WTC11 (cell line): Measurements from ENCODE around the gene HNRNPL. TPM values are rescaled to one million over a fixed set of nuclear protein-coding genes. Genes with fewer than 3 reads are reported as not detected.
"Not testable (repeated sequence)": the region's sequence is repeated elsewhere in the genome, so short reads cannot be mapped to it uniquely, and the experiment has no call there.

Experiments
- ATAC-seq: fragments of 200-7000 bp; cut with Tn5 transposase; 2 replicates; pipeline ENCODE4 v1.10.0; 2021; ENCODE audit warnings: mild to moderate bottlenecking, moderate library complexity
- CTCF ChIA-PET: fragments of 300-600 bp; sonication (Branson Sonifier 250); formaldehyde crosslinking; loops from one replicate; lab custom pipeline; 2021; ENCODE audit warnings: antibody characterized with exemption; lab: Charles Lee
- POLR2A ChIA-PET: fragments of 350-600 bp; sonication (Branson Sonifier 250); formaldehyde crosslinking; loops from one replicate; lab custom pipeline; 2021; ENCODE audit warnings: antibody characterized with exemption; lab: Charles Lee
- DNase-seq: peaks from one replicate; pipeline ENCODE4 v3.0.0; 2021; ENCODE audit warnings: low spot score
- H3K27ac Mint-ChIP-seq: 2 replicates; pipeline ENCODE4 v1.8.0; 2021; ENCODE audit warnings: mixed read lengths
- H3K27me3 Mint-ChIP-seq: 2 replicates; pipeline ENCODE4 v1.8.0; 2021; ENCODE audit warnings: low read depth, mild to moderate bottlenecking, moderate library complexity, mixed read lengths
- H3K36me3 Mint-ChIP-seq: 2 replicates; pipeline ENCODE4 v1.8.0; 2021; ENCODE audit warnings: mixed read lengths
- H3K4me1 Mint-ChIP-seq: 2 replicates; pipeline ENCODE4 v1.8.0; 2022; ENCODE audit warnings: mixed read lengths
- H3K4me3 Mint-ChIP-seq: 2 replicates; pipeline ENCODE4 v1.8.0; 2021; ENCODE audit warnings: mild to moderate bottlenecking, moderate library complexity, mixed read lengths
- H3K9me3 Mint-ChIP-seq: 2 replicates; pipeline ENCODE4 v1.8.0; 2021; ENCODE audit warnings: mixed read lengths
- FOXJ3 ChIP-seq: sonication (generic); formaldehyde crosslinking; IDR thresholded peaks from 2 replicates; pipeline ENCODE4 v1.9.0; 2021; ENCODE audit warnings: missing genetic modification reagents, mild to moderate bottlenecking, borderline replicate concordance
- FOXK1 ChIP-seq: sonication (generic); formaldehyde crosslinking; IDR thresholded peaks from 2 replicates; pipeline ENCODE4 v1.8.0; 2022; ENCODE audit warnings: mild to moderate bottlenecking, moderate library complexity, missing genetic modification reagents
- GTF2I ChIP-seq: fragments of 250-450 bp; sonication (Bioruptor Pico); conservative IDR thresholded peaks from 2 replicates; pipeline ENCODE4 v1.4.0; 2021; ENCODE audit warnings: mild to moderate bottlenecking
- MYBL2 ChIP-seq: sonication (generic); formaldehyde crosslinking; IDR thresholded peaks from 2 replicates; pipeline ENCODE4 v1.8.1; 2023; ENCODE audit warnings: mild to moderate bottlenecking, moderate library complexity, missing genetic modification reagents
- NFATC4 ChIP-seq: fragments of 250-450 bp; sonication (Bioruptor Pico); IDR thresholded peaks from 2 replicates; pipeline ENCODE4 v1.9.0; 2021; ENCODE audit warnings: mild to moderate bottlenecking
- NFE2L1 ChIP-seq: sonication (generic); formaldehyde crosslinking; IDR thresholded peaks from 2 replicates; pipeline ENCODE4 v1.8.1; 2023; ENCODE audit warnings: missing genetic modification reagents
- SMAD3 ChIP-seq: sonication (generic); formaldehyde crosslinking; IDR thresholded peaks from 2 replicates; pipeline ENCODE4 v1.8.0; 2022; ENCODE audit warnings: missing genetic modification reagents, mild to moderate bottlenecking, borderline replicate concordance
- SOX15 ChIP-seq: fragments of 250-450 bp; sonication (Bioruptor Pico); IDR thresholded peaks from 2 replicates; pipeline ENCODE4 v1.9.0; 2021; ENCODE audit warnings: mild to moderate bottlenecking
- TEAD4 ChIP-seq: sonication (generic); formaldehyde crosslinking; IDR thresholded peaks from 2 replicates; pipeline ENCODE4 v1.8.0; 2022; ENCODE audit warnings: mild to moderate bottlenecking, missing genetic modification reagents
- ZNF416 ChIP-seq: fragments of 250-450 bp; sonication (Bioruptor Pico); IDR thresholded peaks from 2 replicates; pipeline ENCODE4 v1.9.0; 2021; ENCODE audit warnings: mild to moderate bottlenecking, inconsistent platforms
- ZNF423 ChIP-seq: fragments of 250-450 bp; sonication (Bioruptor Pico); IDR thresholded peaks from 2 replicates; pipeline ENCODE4 v2.1.2; 2022; ENCODE audit warnings: mild to moderate bottlenecking, moderate library complexity
- ZNF671 ChIP-seq: fragments of 250-450 bp; sonication (Bioruptor Pico); IDR thresholded peaks from 2 replicates; pipeline ENCODE4 v1.8.0; 2021; ENCODE audit warnings: mild to moderate bottlenecking
- total RNA-seq: library from RNA; stranded (reverse); gene quantifications from 3 replicates; pipeline ENCODE4 v1.2.3, GENCODE V29; 2021
- TF ChIP-seq, protein P1 (sequence below): sonication (generic); formaldehyde crosslinking; IDR thresholded peaks from 2 replicates; pipeline ENCODE4 v1.8.1; 2023; ENCODE audit warnings: mild to moderate bottlenecking, missing genetic modification reagents
- TF ChIP-seq, protein P2 (sequence below): sonication (generic); formaldehyde crosslinking; IDR thresholded peaks from 2 replicates; pipeline ENCODE4 v1.8.1; 2022; ENCODE audit warnings: low read depth, mild to moderate bottlenecking, moderate library complexity, missing genetic modification reagents, borderline replicate concordance
- TF ChIP-seq, protein P3 (sequence below): sonication (generic); formaldehyde crosslinking; IDR thresholded peaks from 2 replicates; pipeline ENCODE4 v1.8.1; 2023; ENCODE audit warnings: mild to moderate bottlenecking, missing genetic modification reagents, moderate library complexity
- TF ChIP-seq, protein P4 (sequence below): fragments of 200-600 bp; IDR thresholded peaks from 2 replicates; pipeline ENCODE4 v1.8.0; 2022; ENCODE audit warnings: antibody characterized with exemption
- TF ChIP-seq, protein P5 (sequence below): sonication (generic); formaldehyde crosslinking; IDR thresholded peaks from 2 replicates; pipeline ENCODE4 v1.8.0; 2023; ENCODE audit warnings: missing genetic modification reagents, mild to moderate bottlenecking, borderline replicate concordance
- TF ChIP-seq, protein P6 (sequence below): sonication (generic); formaldehyde crosslinking; IDR thresholded peaks from 2 replicates; pipeline ENCODE4 v1.8.0; 2022; ENCODE audit warnings: mild to moderate bottlenecking, missing genetic modification reagents
- TF ChIP-seq, protein P7 (sequence below): sonication (generic); formaldehyde crosslinking; conservative IDR thresholded peaks from 2 replicates; pipeline ENCODE4 v1.8.1; 2022; ENCODE audit warnings: mild to moderate bottlenecking, missing genetic modification reagents

HNRNPL gene
- total RNA-seq, 1 experiment from 2014 or later: 779 TPM

DNA sequence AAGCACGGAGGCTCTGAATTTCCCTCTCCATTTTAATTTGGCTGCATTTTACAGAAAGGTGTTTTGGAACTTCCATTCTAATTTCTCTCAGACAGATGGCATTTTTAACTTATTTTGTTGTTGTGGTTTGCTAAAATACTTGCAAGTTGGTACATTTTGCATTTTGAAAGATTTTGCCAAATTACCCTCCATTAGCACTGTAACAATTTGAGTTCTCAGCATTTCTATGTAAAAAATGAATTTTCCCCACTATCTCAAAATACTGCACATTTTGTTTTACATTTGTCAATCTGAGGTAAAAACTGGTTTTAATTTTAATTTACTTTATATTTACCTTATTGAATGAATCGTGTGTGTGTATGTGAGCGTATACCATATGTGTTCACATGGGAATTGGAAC lies 7.0 kb upstream of the HNRNPL start:
- no peak overlapping the region for H3K27ac Mint-ChIP-seq
- peaks cover 6% of the 10 kb centered on the region for H3K4me1 Mint-ChIP-seq
- ATAC-seq (no peak), DNase-seq (no peak)
- ChIA-PET POLR2A (no interaction called here), CTCF (no interaction called here)
- H3K27me3 Mint-ChIP-seq: peaks cover 18% of the 10 kb centered on the region
- TF ChIP-seq SMAD3 (CRISPR knock-in tag): no peak
- TF ChIP-seq, protein P1, sequence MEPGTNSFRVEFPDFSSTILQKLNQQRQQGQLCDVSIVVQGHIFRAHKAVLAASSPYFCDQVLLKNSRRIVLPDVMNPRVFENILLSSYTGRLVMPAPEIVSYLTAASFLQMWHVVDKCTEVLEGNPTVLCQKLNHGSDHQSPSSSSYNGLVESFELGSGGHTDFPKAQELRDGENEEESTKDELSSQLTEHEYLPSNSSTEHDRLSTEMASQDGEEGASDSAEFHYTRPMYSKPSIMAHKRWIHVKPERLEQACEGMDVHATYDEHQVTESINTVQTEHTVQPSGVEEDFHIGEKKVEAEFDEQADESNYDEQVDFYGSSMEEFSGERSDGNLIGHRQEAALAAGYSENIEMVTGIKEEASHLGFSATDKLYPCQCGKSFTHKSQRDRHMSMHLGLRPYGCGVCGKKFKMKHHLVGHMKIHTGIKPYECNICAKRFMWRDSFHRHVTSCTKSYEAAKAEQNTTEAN (CRISPR knock-in tag): no peak
- no peak for TF ChIP-seq NFE2L1 (CRISPR knock-in tag)
- no peak for TF ChIP-seq SOX15
- TF ChIP-seq ZNF423: no peak
- TF ChIP-seq GTF2I (CRISPR knock-in tag): no peak
- TF ChIP-seq, protein P2, sequence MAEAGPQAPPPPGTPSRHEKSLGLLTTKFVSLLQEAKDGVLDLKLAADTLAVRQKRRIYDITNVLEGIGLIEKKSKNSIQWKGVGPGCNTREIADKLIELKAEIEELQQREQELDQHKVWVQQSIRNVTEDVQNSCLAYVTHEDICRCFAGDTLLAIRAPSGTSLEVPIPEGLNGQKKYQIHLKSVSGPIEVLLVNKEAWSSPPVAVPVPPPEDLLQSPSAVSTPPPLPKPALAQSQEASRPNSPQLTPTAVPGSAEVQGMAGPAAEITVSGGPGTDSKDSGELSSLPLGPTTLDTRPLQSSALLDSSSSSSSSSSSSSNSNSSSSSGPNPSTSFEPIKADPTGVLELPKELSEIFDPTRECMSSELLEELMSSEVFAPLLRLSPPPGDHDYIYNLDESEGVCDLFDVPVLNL (CRISPR knock-in tag): no peak
- no peak for TF ChIP-seq TEAD4
- TF ChIP-seq NFATC4 (CRISPR knock-in tag): no peak
- TF ChIP-seq, all 79 proteins: peak for 0
- peaks cover 13% of the 10 kb centered on the region for H3K36me3 Mint-ChIP-seq
- H3K4me3 Mint-ChIP-seq: no peak overlapping the region
- peaks cover 12% of the 10 kb centered on the region for H3K9me3 Mint-ChIP-seq

DNA sequence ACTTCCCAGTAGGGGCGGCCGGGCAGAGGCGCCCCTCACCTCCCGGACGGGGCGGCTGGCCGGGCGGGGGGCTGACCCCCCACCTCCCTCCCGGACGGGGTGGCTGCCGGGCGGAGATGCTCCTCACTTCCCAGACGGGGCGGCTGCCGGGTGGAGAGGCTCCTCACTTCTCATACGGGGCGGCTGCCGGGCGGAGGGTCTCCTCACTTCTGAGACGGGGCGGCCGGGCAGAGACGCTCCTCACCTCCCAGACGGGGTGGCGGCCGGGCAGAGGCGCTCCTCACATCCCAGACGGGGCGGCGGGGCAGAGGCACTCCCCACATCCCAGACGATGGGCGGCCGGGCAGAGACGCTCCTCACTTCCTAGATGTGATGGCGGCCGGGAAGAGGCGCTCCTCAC lies 6.0 kb upstream of the HNRNPL start:
- DNase-seq, H3K4me3 Mint-ChIP-seq, CTCF ChIA-PET, ATAC-seq, H3K27ac Mint-ChIP-seq, POLR2A ChIA-PET: not testable (repeated sequence)
- Mint-ChIP-seq H3K27me3 (peaks cover 18% of the 10 kb centered on the region), H3K9me3 (peaks cover 12% of the 10 kb centered on the region), H3K4me1 (peaks cover 11% of the 10 kb centered on the region), H3K36me3 (peaks cover 13% of the 10 kb centered on the region)

DNA sequence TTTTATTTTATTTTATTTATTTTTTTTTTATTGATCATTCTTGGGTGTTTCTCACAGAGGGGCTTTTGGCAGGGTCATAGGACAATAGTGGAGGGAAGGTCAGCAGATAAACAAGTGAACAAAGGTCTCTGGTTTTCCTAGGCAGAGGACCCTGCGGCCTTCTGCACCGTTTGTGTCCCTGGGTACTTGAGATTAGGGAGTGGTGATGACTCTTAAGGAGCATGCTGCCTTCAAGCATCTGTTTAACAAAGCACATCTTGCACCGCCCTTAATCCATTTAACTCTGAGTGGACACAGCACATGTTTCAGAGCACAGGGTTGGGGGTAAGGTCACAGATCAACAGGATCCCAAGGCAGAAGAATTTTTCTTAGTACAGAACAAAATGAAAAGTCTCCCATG lies 5.2 kb upstream of the HNRNPL start:
- Mint-ChIP-seq H3K9me3 (peaks cover 12% of the 10 kb centered on the region), H3K4me3 (0 out of 2 replicates have a peak overlapping the region, but pooled peaks have one; percentile 35), H3K4me1 (peaks cover 13% of the 10 kb centered on the region), H3K27me3 (peaks cover 18% of the 10 kb centered on the region), H3K36me3 (peaks cover 13% of the 10 kb centered on the region)
- POLR2A ChIA-PET, H3K27ac Mint-ChIP-seq, DNase-seq, ATAC-seq: not testable (repeated sequence)
- CTCF ChIA-PET: interaction anchor here (0.6 kb wide), 1 partner anchor 75 kb away, joined by 3 read pairs; no protein-coding TSS in a partner anchor

DNA sequence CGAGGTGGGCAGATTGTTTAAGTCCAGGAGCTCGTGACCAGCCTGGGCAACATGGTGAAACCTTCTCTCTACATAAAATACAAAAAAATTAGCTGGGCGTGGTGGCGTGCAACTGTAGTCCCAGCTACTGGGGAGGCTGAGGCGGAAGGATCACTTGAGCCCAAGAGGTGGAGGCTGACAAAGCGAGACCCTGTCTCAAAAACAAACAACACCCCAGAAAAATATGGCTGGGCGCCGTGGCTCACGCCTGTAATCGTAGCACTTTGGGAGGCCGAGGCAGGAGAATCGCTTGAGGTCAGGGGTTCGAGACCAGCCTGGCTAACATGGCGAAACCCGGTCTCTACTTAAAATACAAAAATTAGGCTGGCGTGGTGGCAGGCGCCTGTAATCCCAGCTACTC lies 3.4 kb upstream of the HNRNPL start:
- H3K27me3 Mint-ChIP-seq: peaks cover 18% of the 10 kb centered on the region
- H3K4me1 Mint-ChIP-seq: peaks cover 22% of the 10 kb centered on the region
- peaks cover 22% of the 10 kb centered on the region for H3K36me3 Mint-ChIP-seq
- H3K27ac Mint-ChIP-seq: peak overlapping the region; percentile 98
- ATAC-seq: no peak
- CTCF ChIA-PET: interaction anchor here (2.2 to 3.0 kb wide), 3 partner anchors 17 to 78 kb away, joined by 14 to 26 read pairs (median 18); partner anchors contain the start of genes MRPS12 and SARS2
- peak overlapping the region; percentile 95 for H3K4me3 Mint-ChIP-seq
- DNase-seq: no peak
- H3K9me3 Mint-ChIP-seq: peaks cover 12% of the 10 kb centered on the region
- POLR2A ChIA-PET: interaction anchor here (0.6 to 2.2 kb wide), 5 partner anchors 20 to 92 kb away, joined by 3 to 7 read pairs (median 3); partner anchors contain the start of genes NFKBIB and SIRT2
- TF ChIP-seq ZNF671 (CRISPR knock-in tag): no peak
- TF ChIP-seq NFE2L1 (CRISPR knock-in tag): no peak
- TF ChIP-seq, protein P3, sequence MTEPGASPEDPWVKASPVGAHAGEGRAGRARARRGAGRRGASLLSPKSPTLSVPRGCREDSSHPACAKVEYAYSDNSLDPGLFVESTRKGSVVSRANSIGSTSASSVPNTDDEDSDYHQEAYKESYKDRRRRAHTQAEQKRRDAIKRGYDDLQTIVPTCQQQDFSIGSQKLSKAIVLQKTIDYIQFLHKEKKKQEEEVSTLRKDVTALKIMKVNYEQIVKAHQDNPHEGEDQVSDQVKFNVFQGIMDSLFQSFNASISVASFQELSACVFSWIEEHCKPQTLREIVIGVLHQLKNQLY (CRISPR knock-in tag): no peak
- TF ChIP-seq, protein P4, sequence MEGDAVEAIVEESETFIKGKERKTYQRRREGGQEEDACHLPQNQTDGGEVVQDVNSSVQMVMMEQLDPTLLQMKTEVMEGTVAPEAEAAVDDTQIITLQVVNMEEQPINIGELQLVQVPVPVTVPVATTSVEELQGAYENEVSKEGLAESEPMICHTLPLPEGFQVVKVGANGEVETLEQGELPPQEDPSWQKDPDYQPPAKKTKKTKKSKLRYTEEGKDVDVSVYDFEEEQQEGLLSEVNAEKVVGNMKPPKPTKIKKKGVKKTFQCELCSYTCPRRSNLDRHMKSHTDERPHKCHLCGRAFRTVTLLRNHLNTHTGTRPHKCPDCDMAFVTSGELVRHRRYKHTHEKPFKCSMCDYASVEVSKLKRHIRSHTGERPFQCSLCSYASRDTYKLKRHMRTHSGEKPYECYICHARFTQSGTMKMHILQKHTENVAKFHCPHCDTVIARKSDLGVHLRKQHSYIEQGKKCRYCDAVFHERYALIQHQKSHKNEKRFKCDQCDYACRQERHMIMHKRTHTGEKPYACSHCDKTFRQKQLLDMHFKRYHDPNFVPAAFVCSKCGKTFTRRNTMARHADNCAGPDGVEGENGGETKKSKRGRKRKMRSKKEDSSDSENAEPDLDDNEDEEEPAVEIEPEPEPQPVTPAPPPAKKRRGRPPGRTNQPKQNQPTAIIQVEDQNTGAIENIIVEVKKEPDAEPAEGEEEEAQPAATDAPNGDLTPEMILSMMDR: no peak
- no peak for TF ChIP-seq GTF2I (CRISPR knock-in tag)
- no peak for TF ChIP-seq SOX15
- TF ChIP-seq FOXJ3: no peak
- TF ChIP-seq, protein P5, sequence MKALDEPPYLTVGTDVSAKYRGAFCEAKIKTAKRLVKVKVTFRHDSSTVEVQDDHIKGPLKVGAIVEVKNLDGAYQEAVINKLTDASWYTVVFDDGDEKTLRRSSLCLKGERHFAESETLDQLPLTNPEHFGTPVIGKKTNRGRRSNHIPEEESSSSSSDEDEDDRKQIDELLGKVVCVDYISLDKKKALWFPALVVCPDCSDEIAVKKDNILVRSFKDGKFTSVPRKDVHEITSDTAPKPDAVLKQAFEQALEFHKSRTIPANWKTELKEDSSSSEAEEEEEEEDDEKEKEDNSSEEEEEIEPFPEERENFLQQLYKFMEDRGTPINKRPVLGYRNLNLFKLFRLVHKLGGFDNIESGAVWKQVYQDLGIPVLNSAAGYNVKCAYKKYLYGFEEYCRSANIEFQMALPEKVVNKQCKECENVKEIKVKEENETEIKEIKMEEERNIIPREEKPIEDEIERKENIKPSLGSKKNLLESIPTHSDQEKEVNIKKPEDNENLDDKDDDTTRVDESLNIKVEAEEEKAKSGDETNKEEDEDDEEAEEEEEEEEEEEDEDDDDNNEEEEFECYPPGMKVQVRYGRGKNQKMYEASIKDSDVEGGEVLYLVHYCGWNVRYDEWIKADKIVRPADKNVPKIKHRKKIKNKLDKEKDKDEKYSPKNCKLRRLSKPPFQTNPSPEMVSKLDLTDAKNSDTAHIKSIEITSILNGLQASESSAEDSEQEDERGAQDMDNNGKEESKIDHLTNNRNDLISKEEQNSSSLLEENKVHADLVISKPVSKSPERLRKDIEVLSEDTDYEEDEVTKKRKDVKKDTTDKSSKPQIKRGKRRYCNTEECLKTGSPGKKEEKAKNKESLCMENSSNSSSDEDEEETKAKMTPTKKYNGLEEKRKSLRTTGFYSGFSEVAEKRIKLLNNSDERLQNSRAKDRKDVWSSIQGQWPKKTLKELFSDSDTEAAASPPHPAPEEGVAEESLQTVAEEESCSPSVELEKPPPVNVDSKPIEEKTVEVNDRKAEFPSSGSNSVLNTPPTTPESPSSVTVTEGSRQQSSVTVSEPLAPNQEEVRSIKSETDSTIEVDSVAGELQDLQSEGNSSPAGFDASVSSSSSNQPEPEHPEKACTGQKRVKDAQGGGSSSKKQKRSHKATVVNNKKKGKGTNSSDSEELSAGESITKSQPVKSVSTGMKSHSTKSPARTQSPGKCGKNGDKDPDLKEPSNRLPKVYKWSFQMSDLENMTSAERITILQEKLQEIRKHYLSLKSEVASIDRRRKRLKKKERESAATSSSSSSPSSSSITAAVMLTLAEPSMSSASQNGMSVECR (CRISPR knock-in tag): no peak
- no peak for TF ChIP-seq FOXK1 (CRISPR knock-in tag)
- TF ChIP-seq, protein P6, sequence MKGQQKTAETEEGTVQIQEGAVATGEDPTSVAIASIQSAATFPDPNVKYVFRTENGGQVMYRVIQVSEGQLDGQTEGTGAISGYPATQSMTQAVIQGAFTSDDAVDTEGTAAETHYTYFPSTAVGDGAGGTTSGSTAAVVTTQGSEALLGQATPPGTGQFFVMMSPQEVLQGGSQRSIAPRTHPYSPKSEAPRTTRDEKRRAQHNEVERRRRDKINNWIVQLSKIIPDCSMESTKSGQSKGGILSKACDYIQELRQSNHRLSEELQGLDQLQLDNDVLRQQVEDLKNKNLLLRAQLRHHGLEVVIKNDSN (CRISPR knock-in tag): no peak
- TF ChIP-seq ZNF416: no peak
- no peak for TF ChIP-seq MYBL2 (CRISPR knock-in tag)
- TF ChIP-seq, protein P7, sequence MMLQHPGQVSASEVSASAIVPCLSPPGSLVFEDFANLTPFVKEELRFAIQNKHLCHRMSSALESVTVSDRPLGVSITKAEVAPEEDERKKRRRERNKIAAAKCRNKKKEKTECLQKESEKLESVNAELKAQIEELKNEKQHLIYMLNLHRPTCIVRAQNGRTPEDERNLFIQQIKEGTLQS (CRISPR knock-in tag): no peak
